ENCODE results near the gene LGALS3BP. TPM values are rescaled to one million over a fixed set of nuclear protein-coding genes. Genes with fewer than 3 reads are reported as not detected.

Gene LGALS3BP
- total RNA-seq, 1 experiment from 2014 or later = 69.8 TPM

- no peak overlapping the region for H2BK120ac ChIP-seq (ENCODE audit: low read depth, low read length, poor library complexity, severe bottlenecking)
- no peak overlapping the region for H3K56ac ChIP-seq (ENCODE audit: insufficient read length, low read depth, low read length)
- peak overlapping the region; percentile 15; the same call in 1 of the 2 replicates for H3K14ac ChIP-seq (ENCODE audit: insufficient read depth, low read length)
- no peaks in the 10 kb centered on the region for H3K79me2 ChIP-seq (ENCODE audit: insufficient read depth, low read length)
- H3K27ac ChIP-seq (ENCODE audit: insufficient read length, low read depth, low read length) = no peak overlapping the region
- no peaks in the 10 kb centered on the region for H3K23me2 ChIP-seq (ENCODE audit: insufficient read length, low read depth, low read length, poor library complexity, severe bottlenecking)
- DNase-seq = peak; percentile 30
- Mint-ChIP-seq H3K9me3 (no peaks in the 10 kb centered on the region), H3K4me1 (peaks cover 13 to 21% of the 10 kb centered on the region in 2 experiments), H3K36me3 (ENCODE audit: insufficient read depth in 1 of 3, low read depth in 3 of 3) (no peaks in the 10 kb centered on the region), H3K4me3 (no peak overlapping the region), H3K27ac (no peak overlapping the region), H3K27me3 (ENCODE audit: low read depth) (peaks cover 3% of the 10 kb centered on the region)
- H2AFZ ChIP-seq (ENCODE audit: low read length) = no peak overlapping the region
- no peak overlapping the region for H4K91ac ChIP-seq (ENCODE audit: insufficient read length, low read depth, low read length)
- no peak overlapping the region for H2BK15ac ChIP-seq (ENCODE audit: low read depth, low read length)
- H2BK12ac ChIP-seq (ENCODE audit: insufficient read length, low read depth, low read length) = no peak overlapping the region
- no peak for TF ChIP-seq CTCF (conservative IDR thresholded peaks at IDR 0.05)
- H2BK20ac ChIP-seq (ENCODE audit: low read depth, low read length, poor library complexity, severe bottlenecking) = no peak overlapping the region
- H3K79me1 ChIP-seq (ENCODE audit: insufficient read depth, low read depth, low read length, poor library complexity, severe bottlenecking) = no peaks in the 10 kb centered on the region
- H2BK5ac ChIP-seq (ENCODE audit: insufficient read length, low read length) = no peak overlapping the region
- no CpG with 5 or more reads among the region's 19 CpGs for WGBS (ENCODE audit: extremely low coverage, insufficient read length, low lambda C conversion rate)
- no peak overlapping the region for H3T11ph ChIP-seq (ENCODE audit: low read length)
- H3K27me3 ChIP-seq (ENCODE audit: insufficient read depth, low read length) = no peaks in the 10 kb centered on the region
- no peak overlapping the region for H3K4ac ChIP-seq (ENCODE audit: low read depth, low read length)
- no peaks in the 10 kb centered on the region for H4K20me1 ChIP-seq (ENCODE audit: control insufficient read depth, insufficient read depth, insufficient read length)
- H4K8ac ChIP-seq (replicated peaks; ENCODE audit: insufficient read length, low read depth, low read length) = no peak overlapping the region
- H4K5ac ChIP-seq (ENCODE audit: insufficient read length, low read depth, low read length) = no peak overlapping the region
- no peaks in the 10 kb centered on the region for H3K4me1 ChIP-seq (ENCODE audit: insufficient read depth, low read length)
- peak overlapping the region; percentile 44 for H3K18ac ChIP-seq (ENCODE audit: insufficient read length, low read depth, low read length)
- H3K23ac ChIP-seq (ENCODE audit: insufficient read length, low read depth, low read length) = no peak overlapping the region
- no peak overlapping the region for H3K4me2 ChIP-seq (ENCODE audit: insufficient read depth, insufficient read length, low read length)
- no peak overlapping the region for H3K9ac ChIP-seq (ENCODE audit: extremely low read depth, insufficient read length, low read length)
- H2AK5ac ChIP-seq (ENCODE audit: insufficient read length, low read length) = no peak overlapping the region
- H3K9me3 ChIP-seq (ENCODE audit: control insufficient read depth, low read depth, low read length) = no peaks in the 10 kb centered on the region
Measured at GRCh38 chr17:78934681-78935418, 44.9 kb downstream of the LGALS3BP start.
